SK-N-SH treated with all-trans-retinoic acid at 6 μM for 48 hours (cell line): ENCODE results near the gene RASL12.

Experiments used
- ARNTL ChIP-seq: fragments of 450-650 bp; formaldehyde crosslinking; IDR thresholded peaks from 2 replicates; pipeline ENCODE4 v1.5.0; 2020; ENCODE audit warnings: low read depth, mild to moderate bottlenecking, moderate library complexity, borderline replicate concordance
- BACH2 ChIP-seq: fragments of 250-450 bp; sonication (Bioruptor Pico); IDR thresholded peaks from 2 replicates; pipeline ENCODE4 v1.9.0; 2021; ENCODE audit warnings: mild to moderate bottlenecking, borderline replicate concordance
- CSDC2 ChIP-seq: fragments of 250-450 bp; sonication (Bioruptor Pico); IDR thresholded peaks from 2 replicates; pipeline ENCODE4 v1.5.0; 2020; ENCODE audit warnings: mild to moderate bottlenecking, moderate library complexity
- OSR1 ChIP-seq: fragments of 250-450 bp; sonication (Bioruptor Pico); IDR thresholded peaks from 2 replicates; pipeline ENCODE4 v1.8.0; 2022; ENCODE audit warnings: moderate library complexity, mild to moderate bottlenecking, inconsistent platforms
- PPARA ChIP-seq: fragments of 250-450 bp; sonication (Bioruptor Pico); IDR thresholded peaks from 2 replicates; pipeline ENCODE4 v1.5.0; 2020; ENCODE audit warnings: mild to moderate bottlenecking, borderline replicate concordance
- RARB ChIP-seq: fragments of 250-450 bp; sonication (Bioruptor Pico); IDR thresholded peaks from 2 replicates; pipeline ENCODE4 v1.8.0; 2021; ENCODE audit warnings: mild to moderate bottlenecking, moderate library complexity
- SNAI2 ChIP-seq: fragments of 250-450 bp; sonication (Bioruptor Pico); IDR thresholded peaks from 2 replicates; pipeline ENCODE4 v1.5.0; 2020; ENCODE audit warnings: mild to moderate bottlenecking, moderate library complexity
- TCF4 ChIP-seq: fragments of 250-450 bp; sonication (Bioruptor Pico); IDR thresholded peaks from 2 replicates; pipeline ENCODE4 v1.8.0; 2021; ENCODE audit warnings: mild to moderate bottlenecking, moderate library complexity, borderline replicate concordance
- ZFP3 ChIP-seq: fragments of 250-450 bp; sonication (Bioruptor Pico); IDR thresholded peaks from 2 replicates; pipeline ENCODE4 v1.5.0; 2020; ENCODE audit warnings: mild to moderate bottlenecking, moderate library complexity
- ZFP30 ChIP-seq: fragments of 450-650 bp; formaldehyde crosslinking; IDR thresholded peaks from 2 replicates; pipeline ENCODE4 v1.5.0; 2022; ENCODE audit warnings: mild to moderate bottlenecking, moderate library complexity
- ZNF565 ChIP-seq: fragments of 450-650 bp; formaldehyde crosslinking; conservative IDR thresholded peaks from 2 replicates; pipeline ENCODE4 v1.5.0; 2020; ENCODE audit warnings: low read depth, mild to moderate bottlenecking, moderate library complexity
- TF ChIP-seq, protein P1 (sequence below): fragments of 250-450 bp; sonication (Bioruptor Pico); IDR thresholded peaks from 2 replicates; pipeline ENCODE4 v1.8.0; 2020; ENCODE audit warnings: mild to moderate bottlenecking, moderate library complexity, borderline replicate concordance

- TF ChIP-seq SNAI2 (CRISPR knock-in tag) (no peak), ARNTL (no peak), PPARA (CRISPR knock-in tag) (no peak), OSR1 (no peak), ZFP30 (CRISPR knock-in tag) (no peak), CSDC2 (CRISPR knock-in tag) (no peak), BACH2 (no peak), TCF4 (CRISPR knock-in tag) (no peak), ZFP3 (CRISPR knock-in tag) (no peak), RARB (no peak), ZNF565 (no peak)
- TF ChIP-seq, protein P1, sequence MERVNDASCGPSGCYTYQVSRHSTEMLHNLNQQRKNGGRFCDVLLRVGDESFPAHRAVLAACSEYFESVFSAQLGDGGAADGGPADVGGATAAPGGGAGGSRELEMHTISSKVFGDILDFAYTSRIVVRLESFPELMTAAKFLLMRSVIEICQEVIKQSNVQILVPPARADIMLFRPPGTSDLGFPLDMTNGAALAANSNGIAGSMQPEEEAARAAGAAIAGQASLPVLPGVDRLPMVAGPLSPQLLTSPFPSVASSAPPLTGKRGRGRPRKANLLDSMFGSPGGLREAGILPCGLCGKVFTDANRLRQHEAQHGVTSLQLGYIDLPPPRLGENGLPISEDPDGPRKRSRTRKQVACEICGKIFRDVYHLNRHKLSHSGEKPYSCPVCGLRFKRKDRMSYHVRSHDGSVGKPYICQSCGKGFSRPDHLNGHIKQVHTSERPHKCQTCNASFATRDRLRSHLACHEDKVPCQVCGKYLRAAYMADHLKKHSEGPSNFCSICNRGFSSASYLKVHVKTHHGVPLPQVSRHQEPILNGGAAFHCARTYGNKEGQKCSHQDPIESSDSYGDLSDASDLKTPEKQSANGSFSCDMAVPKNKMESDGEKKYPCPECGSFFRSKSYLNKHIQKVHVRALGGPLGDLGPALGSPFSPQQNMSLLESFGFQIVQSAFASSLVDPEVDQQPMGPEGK (CRISPR knock-in tag), result no peak
Measured at GRCh38 chr15:65049418-65049840, 18.4 kb downstream of the RASL12 start.
